Stimulated activated CD4-positive, alpha-beta T cell treated with anti-CD3 and anti-CD28 coated beads, Interleukin-15, amount 100 ng/mL, for 48 hours (primary cell): ENCODE results near the gene RYR3.
"Not testable (repeated sequence)": the region's sequence is repeated elsewhere in the genome, so short reads cannot be mapped to it uniquely, and the experiment has no call there.

Experiments
- DNase-seq, 2 donors: peaks; one replicate each; pipeline ENCODE4 v3.0.0-alpha.2; 2020; ENCODE audit warnings: low read depth in 2 of 2

Gene RYR3

DNA sequence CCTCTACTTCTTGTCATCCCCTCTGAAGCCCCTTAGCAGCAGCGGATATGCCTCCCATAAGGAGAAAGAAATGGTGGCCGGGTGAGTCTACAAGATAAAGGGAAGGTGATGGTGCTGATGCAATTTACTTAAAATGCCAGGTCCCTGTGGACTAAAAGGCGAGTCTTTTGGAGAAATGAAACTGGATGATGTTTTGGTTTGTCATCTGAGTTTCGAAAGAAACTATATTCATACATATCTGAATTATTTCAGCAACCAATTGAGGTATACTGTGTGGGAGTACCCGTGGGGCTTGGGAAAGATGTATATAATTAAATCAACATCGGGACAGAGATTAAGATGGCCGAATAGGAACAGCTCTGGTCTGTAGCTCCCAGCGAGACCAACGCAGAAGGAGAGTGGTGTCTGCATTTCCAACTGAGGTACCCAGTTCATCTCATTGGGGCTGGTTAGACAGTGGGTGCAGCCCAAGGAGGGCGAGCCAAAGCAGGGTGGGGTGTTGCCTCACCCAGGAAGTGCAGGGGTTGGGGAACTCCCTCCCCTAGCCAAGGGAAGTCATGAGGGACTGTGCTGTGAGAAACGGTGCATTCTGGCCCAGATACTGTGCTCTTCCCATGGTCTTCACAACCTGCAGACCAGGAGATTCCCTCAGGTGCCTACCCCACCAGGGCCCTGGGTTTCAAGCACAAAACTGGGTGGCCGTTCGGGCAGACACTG, 446.9 kb downstream of the RYR3 start:
- no peak for DNase-seq

DNA sequence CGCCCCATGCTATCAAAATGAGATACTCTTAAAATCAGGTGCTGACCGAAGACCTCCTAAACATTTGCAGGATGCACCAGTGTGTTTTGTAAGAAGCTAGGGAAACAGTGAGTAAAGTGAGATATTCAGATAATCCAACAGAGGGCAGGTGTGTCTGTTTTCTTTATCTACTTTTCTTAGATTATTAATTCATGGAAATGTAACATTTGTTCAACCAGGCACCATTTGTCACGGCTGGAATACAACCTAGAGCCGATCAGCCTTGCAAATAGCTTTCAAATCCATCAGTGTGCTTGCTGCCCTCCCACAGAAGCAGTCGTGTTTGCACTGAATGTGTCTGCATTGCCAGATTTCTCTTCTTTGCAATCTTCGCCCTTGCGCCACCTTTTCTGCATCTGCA, 455.6 kb downstream of the RYR3 start:
- DNase-seq, result no peak

GRCh38 chr15:33768670-33769190, 458.0 kb downstream of the RYR3 start:
- no peak for DNase-seq

- DNase-seq, result no peak
Measured at GRCh38 chr15:33773969-33774368, 463.2 kb downstream of the RYR3 start.

- no peak for DNase-seq
Measured at GRCh38 chr15:33778852-33779251, 468.1 kb downstream of the RYR3 start.

DNA sequence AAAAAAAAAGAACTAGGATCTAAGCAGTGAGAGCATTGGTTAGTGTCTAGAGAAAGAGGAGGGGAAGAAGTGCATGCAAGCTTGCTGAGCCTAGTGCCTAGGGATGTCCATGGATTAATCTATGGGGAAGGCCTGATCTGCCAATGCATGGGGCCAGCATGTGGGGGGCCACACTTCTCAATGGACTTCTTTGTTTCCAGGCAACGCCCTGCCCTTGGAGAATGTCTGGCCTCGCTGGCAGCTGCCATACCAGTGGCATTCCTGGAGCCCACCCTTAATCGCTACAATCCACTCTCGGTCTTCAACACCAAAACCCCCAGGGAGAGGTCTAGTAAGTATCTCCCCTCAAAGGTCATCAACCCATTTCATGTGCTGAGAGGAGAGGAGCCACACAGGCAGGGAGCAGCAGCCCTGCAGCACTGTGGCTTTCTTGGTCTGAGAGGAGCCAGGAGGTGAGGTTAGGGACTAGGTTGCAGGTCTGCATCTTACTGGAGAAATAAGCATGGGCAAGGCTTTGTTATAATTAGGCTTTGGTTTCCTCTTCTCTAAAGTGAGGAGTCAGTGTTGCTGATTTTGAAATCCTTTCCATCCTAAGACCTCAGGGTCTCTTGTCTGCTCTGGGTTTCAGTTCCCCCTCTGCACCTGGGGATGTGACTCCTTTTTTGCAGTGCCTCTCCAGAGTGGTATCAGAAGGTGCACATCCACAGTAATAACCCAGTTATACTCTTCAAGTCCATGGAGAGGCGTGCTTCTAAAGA, 469.4 kb downstream of the RYR3 start:
- DNase-seq, result no peak

DNA sequence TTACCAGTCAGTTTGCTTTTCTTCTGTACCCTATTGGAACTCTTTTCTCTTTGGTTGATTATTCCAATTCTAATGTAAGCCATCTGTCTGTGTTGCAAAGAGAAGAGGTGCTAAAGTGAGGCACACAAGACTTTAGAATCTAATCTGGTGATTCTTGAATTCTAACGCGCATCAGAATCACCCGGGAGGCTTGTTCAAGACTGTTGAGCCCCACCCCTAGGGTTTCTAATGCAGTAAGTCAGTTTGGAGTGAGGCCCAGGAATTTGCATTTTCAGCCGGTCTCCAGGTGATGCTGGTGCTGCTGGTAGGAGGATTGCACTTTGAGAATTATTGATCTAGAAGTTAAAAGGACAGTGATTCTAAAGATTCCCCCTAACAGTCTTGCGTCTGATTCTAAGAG, 472.2 kb downstream of the RYR3 start:
- no peak for DNase-seq

- DNase-seq, result no peak
Measured at GRCh38 chr15:33785366-33785765, 474.6 kb downstream of the RYR3 start.

GRCh38 chr15:33788906-33789540, 478.3 kb downstream of the RYR3 start:
- DNase-seq, result no peak

DNA sequence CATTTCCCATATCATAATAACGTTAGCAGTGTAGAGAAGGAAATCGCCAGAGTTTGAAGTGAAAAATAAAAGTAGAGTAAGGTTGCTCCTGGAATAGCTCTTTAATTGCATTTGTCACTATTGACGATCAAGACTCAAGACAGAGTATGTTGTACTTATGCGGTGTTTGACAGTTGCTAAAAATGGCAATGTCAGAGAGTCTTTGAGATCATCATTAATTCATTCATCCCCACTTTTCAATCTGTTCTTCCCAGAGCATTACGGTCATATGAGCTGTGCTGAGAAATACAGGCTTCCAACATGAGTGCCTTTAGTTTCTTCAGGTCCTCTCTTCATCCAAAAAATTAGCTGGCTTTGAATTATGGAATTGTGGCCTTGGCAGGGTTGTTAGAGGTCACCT, 483.7 kb downstream of the RYR3 start:
- DNase-seq, result no peak

GRCh38 chr15:33795070-33795469, 484.3 kb downstream of the RYR3 start:
- no peak for DNase-seq

GRCh38 chr15:33797651-33798050, 486.9 kb downstream of the RYR3 start:
- DNase-seq, result no peak

GRCh38 chr15:33801954-33802353, 491.2 kb downstream of the RYR3 start:
- no peak for DNase-seq

DNA sequence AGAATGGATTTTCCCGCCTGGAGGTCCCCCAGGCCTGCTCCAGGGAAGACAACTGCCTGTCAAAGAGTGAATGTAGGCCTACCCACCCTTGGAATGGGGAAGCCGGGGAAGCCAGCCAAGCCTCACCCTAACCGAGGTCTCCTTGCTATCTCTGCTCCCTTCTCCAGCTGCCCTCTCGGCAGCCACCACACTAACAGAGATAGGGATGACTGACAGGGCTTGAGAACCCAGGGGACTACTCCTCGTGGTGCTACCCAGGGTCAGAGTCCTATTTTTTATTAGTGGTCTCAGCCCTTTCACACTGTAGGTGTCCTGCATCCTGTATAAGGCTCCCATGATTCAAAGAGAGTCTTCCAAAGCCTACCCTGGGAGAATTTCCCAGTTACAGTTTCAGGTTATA, 496.9 kb downstream of the RYR3 start:
- DNase-seq, result no peak

- DNase-seq, result no peak
Measured at GRCh38 chr15:33808720-33809457, 498.1 kb downstream of the RYR3 start.

DNA sequence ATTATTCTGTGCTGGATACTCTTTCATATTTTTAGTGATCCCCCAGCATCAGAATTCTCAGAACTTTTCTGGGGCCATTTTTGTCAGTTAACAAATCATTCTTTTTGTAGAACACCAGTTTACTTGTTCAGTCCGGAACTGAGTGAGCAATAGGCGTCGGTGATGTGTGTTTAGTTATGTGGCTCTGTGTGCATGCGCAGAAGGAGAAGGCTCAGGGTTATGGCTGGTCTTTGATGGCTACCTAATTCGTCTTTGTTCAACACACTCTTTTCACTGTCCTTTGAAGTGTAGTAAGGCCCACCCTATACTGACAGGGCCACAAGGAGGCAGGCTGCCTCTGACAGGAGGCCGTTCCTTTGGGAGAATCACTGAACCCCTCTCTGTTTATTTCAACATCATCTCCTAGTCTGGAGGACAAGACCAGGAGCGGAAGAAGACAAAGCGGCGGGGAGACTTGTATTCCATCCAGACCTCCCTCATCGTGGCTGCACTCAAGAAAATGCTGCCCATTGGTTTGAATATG, 499.4 kb downstream of the RYR3 start:
- DNase-seq, result no peak

DNA sequence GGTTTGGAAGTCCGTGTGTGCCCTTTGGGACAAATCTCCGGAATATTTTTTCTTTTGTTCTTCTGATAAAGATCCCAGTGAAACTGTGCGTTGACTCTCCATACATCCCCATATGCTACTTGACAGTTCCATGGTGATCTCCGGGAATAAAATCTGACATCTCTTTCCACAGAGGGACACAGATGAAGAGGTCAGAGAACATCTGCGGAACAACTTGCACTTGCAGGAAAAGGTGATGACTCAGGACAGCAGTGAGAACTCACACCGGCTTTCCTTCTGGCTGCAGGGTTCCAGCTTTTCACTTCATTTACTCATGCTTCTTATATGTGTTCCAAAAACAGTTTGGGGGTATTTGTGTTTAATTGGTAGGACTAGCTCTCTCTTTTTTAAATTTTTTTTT, 500.0 kb downstream of the RYR3 start:
- DNase-seq, result no peak

DNA sequence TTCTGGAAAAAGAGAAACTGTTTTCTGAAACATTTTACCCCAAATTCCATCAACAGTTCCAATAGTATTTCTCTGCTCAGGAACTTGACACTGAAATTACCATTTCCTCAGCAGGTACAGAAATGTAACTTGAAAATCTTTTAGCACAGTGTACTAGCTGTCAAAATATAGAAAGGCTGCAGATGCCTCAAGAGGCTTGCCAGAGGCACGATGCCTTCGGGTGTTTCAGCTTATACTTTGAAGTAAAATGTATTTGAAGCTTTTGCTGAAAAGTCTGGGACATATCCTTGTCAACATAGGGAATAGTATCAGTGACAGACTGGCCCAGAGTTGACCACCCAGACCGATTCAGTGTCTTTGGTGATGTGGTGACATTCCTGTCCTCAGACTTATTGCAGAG, 503.1 kb downstream of the RYR3 start:
- no peak for DNase-seq

DNA sequence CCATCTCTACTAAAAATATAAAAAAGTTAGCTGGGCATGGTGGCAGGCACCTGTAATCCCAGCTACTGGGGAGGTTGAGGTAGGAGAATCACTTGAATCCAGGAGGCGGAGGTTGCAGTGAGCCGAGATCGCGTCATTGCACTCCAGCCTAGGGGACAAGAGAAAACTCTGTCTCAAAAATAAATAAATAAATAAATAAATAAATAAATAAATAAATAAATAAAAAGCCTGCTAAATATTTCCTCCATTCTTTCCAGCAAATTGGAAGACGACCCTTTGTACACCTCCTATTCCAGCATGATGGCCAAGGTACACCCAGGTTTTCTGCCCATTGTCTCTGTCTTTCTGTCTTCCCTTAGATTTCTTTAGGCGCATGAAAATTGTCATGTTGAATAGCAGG, 508.7 kb downstream of the RYR3 start:
- DNase-seq, result not testable (repeated sequence)

DNA sequence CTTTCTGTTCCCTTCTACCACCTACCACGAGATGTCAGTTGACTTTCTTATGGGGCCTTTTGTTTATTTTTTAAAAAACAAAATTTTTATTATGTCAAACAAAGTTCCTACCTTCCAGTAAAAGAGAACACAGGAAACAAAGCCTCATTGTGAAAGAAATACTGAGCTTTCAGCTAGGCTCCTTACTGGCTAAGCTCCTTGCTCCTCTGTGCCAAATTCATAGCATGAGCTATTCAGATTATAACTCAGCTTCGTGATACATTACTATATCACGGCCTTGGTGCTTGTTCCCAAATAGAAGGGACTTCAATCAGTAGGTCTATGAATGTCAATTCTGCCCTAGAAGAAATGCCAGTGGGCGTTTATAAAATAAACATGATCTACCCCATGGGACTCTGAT, 511.7 kb downstream of the RYR3 start:
- DNase-seq, result no peak

DNA sequence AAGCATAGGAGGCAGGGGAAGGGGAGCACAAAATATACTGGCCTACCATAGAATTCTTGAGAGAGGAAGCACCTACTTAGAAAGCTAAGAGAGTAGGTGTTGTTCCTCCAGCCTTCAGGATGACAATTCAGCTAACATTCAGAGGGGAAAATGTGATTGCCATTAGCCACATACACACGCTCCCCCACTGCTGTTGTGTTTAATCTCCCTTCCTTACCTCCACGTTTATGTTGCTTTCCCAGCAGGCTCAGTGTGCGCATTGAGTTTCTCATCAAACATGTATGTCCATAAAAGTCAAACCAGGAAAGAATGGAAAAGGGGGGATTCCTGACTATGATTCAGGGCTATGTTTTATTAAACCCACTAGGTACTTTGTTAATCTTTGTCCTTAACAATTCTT, 512.4 kb downstream of the RYR3 start:
- DNase-seq, result no peak

DNA sequence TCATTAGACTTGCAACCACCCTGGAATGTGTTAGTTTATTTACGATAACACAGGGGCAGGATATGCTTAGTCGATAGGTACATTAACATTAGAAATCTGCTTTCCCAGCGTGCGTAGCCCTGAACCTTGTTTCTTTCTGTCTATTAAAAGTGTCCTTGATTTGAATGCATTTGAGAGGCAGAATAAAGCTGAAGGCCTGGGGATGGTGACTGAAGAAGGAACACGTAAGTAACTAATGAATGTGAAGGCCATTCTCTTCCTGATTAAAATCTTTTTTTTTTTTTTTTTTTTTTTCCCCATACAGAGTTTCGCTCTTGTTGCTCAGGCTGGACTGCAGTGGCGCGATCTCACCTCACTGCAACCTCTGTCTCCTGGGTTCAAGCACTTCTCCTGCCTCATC, 514.7 kb downstream of the RYR3 start:
- DNase-seq, result no peak
